GM19452 (cell line): ENCODE measurements around the gene XIST.
"Not testable (repeated sequence)": the region's sequence is repeated elsewhere in the genome, so short reads cannot be mapped to it uniquely, and the experiment has no call there.

ENCODE experiments used
- ATAC-seq: cut with Tn5 transposase; IDR thresholded peaks from one replicate; pipeline ENCODE4 v1.9.1; 2021; ENCODE audit not compliant: unreplicated experiment

XIST gene

GRCh38 chrX:73852467-73852866, at the start of gene XIST:
Gene XIST (minus strand): TSS chrX:73852714.
- no peak for ATAC-seq

GRCh38 chrX:73898315-73898714, 45.8 kb upstream of the XIST start:
- ATAC-seq, result not testable (repeated sequence)

GRCh38 chrX:73892515-73893090, 40.1 kb upstream of the XIST start:
- not testable (repeated sequence) for ATAC-seq

- ATAC-seq, result not testable (repeated sequence)
Measured at GRCh38 chrX:73882260-73882659, 29.7 kb upstream of the XIST start.

DNA sequence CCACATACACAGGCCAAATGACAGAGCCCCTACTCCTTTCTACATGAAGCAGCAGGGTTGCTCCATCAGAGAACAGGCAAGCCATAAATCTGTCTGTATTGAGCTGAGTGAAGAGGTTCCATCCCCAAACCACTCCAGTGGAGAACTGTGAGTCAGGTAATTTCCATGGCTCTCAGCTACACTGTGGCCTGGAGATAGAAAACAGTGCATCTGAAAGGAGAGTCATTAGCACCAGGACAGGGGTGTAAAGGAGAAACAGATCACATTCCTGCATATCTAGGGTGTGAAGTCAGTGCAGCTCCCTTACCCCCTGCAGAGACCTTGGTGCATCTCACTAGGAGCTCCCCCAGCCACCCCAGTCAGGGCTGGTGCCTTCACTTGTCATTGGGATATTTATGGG, 25.2 kb upstream of the XIST start:
- ATAC-seq, result no peak

GRCh38 chrX:73876911-73877310, 24.4 kb upstream of the XIST start:
- ATAC-seq, result no peak

DNA sequence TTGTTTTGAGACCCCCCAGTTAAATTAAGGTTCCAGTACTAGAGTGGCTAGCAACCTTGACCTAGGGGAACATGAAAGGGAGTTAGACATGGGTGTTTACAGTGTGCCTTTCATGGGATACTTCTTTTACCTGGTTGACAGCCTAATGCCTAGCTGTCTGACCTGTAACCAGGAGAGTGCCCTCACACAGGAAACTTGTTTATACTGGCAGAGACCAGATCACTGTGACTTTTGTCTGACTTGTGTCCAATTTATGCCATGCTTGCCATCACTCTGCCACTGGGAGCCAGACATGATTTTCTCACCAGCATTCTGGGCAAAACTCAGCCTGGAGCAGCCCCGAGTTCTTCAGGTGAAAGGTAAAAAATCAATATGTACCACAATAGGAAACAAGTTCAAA, 16.4 kb upstream of the XIST start:
- ATAC-seq, result no peak

GRCh38 chrX:73867144-73867543, 14.6 kb upstream of the XIST start:
- no peak for ATAC-seq

GRCh38 chrX:73863852-73864251, 11.3 kb upstream of the XIST start:
- no peak for ATAC-seq

DNA sequence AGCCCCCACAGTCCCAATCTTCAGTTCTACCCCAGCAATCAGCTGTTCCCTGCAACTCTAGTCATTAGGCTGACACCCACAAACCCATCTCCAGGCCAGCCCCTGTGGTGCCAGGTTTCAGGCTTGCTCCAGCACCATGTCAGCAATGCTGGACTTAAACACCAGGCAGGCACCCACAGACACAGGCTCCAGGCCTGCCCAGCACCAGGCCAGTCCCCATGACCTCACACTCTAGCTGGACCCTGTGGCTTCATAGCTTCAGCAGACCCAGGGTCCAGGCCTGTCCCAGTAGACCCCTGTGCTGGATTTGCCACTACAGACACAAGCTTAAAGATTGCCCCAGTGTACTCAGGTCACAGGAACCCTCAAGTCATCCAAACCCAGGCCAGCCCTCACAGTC, 10.8 kb upstream of the XIST start:
- no peak for ATAC-seq

DNA sequence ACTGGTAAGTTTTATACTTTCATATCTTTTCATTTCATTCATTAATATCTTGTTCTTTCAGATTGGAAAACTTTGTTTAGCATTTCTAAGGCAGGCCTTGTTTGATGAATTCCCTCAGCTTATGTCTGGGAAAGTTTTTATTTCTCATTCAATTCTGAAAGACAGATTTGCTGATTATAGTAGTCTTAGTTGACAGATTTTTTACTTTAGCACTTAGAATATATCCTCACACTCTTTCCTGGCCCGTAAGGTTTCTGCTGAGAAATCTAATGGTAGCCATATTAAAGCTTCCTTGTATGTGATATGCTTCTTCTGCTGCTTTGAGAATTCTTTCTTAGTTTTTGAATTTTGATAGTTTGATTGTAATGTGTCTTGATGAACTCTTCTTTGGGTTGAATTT, 7.1 kb upstream of the XIST start:
- no peak for ATAC-seq

DNA sequence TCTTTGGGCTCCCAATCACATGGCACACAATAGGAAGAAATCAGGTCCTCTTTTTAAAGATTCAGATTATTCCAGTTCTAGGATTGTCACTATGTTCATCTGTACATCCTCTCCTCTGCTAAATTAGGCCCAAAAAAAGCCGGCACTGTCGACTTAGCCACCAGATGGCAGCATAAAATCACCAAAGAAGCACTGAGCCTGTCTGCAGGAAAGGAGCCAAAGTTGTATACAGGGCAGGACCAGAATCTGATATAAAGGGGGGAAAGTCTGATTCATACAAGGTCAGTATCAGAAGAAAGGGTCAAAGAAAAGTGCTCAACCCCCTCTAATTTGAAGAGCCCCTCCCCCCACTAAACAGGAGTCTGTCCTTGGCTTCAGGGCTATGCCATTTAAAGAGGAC, 3.0 kb upstream of the XIST start:
- no peak for ATAC-seq

GRCh38 chrX:73852022-73852421, 492 bp downstream of the XIST start:
- no peak for ATAC-seq

- no peak for ATAC-seq
Measured at GRCh38 chrX:73851014-73852009, 1.2 kb downstream of the XIST start.

GRCh38 chrX:73850124-73851013, 2.1 kb downstream of the XIST start:
- no peak for ATAC-seq

GRCh38 chrX:73849073-73849472, 3.4 kb downstream of the XIST start:
- ATAC-seq, result no peak

- ATAC-seq, result no peak
Measured at GRCh38 chrX:73847991-73848390, 4.5 kb downstream of the XIST start.

- no peak for ATAC-seq
Measured at GRCh38 chrX:73847100-73847499, 5.4 kb downstream of the XIST start.

DNA sequence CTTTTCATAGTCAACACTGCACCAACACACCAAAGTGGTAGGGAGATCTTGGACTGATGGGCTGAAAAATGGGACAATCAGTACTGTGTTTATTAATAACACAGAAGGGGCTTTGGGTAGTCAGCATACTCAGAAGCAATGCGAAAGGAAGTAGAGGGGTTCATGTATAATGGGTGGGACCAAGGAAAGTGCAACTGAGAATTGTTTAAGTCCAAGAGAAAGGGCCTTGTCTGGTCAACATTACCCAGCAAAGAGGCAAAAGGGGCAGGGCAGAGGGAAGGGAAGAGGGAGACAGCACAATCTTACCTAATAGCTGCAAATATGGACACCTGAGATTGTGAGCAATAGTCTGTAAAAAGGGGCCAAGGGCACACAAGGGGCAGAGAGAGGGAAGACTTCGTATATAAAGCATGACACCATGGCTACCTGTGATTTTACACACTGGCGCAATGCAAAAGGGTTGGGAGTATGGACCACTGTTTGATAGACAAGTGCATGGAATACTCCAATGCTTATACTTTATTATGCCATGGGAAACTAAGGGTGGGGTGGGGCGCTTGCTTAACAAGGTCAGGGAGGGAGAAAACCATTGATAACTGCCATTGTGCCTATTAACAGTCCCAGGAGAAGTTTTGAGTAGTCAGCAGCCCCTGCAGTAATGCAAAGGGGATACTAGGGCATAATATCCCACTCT, 9.8 kb downstream of the XIST start:
- ATAC-seq, result no peak

DNA sequence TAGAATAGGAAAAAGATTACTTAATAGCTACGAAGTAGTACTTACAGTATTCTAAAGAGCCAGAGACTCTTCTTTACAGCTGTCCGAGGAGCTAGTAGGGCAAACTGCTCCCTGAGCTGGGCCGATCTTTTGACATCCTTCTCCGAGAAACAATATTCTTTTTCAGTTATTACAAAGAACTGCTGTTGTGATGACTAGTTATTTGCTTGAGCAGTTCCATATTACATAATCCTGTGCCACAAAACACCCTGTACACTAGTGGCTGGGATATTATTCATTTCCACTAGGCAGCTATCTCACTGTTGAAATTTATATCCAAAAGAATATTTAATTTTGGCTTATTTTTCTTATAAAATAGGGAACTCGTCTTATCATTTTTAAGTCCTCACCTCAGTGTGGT, 11.2 kb downstream of the XIST start:
- ATAC-seq, result no peak
